Activated naive CD8-positive, alpha-beta T cell treated with anti-CD3 and anti-CD28 coated beads, Interleukin-2, amount 10 ng/mL, durations not matched to agents 7 days and 5 days (primary cell): Measurements from ENCODE around the gene CNN3. TPM values are rescaled to one million over a fixed set of nuclear protein-coding genes. Genes with fewer than 3 reads are reported as not detected.
A peak's percentile ranks its signal among the peaks of the same experiment; 100 is the strongest.
"Not testable (repeated sequence)": the region's sequence is repeated elsewhere in the genome, so short reads cannot be mapped to it uniquely, and the experiment has no call there.

Experiments used
- ATAC-seq: fragments of 150-1000 bp; cut with Tn5 transposase; one replicate; pipeline ENCODE4 v1.10.0; 2021; ENCODE audit warnings: low read depth, moderate library complexity
- POLR2A ChIA-PET: fragments of 350-600 bp; sonication (Branson Sonifier 250); formaldehyde crosslinking; loops from one replicate; lab custom pipeline; 2021; ENCODE audit warnings: antibody characterized with exemption; lab: Charles Lee
- DNase-seq: peaks from one replicate; pipeline ENCODE4 v3.0.0; 2021
- H3K27ac Mint-ChIP-seq: one replicate; pipeline ENCODE4 v1.8.0; 2022; ENCODE audit warnings: mild to moderate bottlenecking, mixed read lengths
- H3K27me3 Mint-ChIP-seq: one replicate; pipeline ENCODE4 v1.8.0; 2022; ENCODE audit warnings: mild to moderate bottlenecking, moderate library complexity, mixed read lengths
- H3K36me3 Mint-ChIP-seq: one replicate; pipeline ENCODE4 v1.8.0; 2021; ENCODE audit warnings: mild to moderate bottlenecking, mixed read lengths
- H3K4me1 Mint-ChIP-seq: one replicate; pipeline ENCODE4 v1.8.0; 2021; ENCODE audit warnings: mixed read lengths
- H3K4me3 Mint-ChIP-seq: one replicate; pipeline ENCODE4 v1.8.0; 2022; ENCODE audit warnings: mild to moderate bottlenecking, moderate library complexity, mixed read lengths
- H3K9me3 Mint-ChIP-seq: one replicate; pipeline ENCODE4 v1.8.0; 2021; ENCODE audit warnings: mixed read lengths
- total RNA-seq, 2 experiments: library from RNA; stranded (reverse); gene quantifications; one replicate each; pipeline ENCODE4 v1.2.3, GENCODE V29; 2021

Gene CNN3
- total RNA-seq, 2 experiments from 2014 or later: 10.7 to 10.8 TPM

DNA sequence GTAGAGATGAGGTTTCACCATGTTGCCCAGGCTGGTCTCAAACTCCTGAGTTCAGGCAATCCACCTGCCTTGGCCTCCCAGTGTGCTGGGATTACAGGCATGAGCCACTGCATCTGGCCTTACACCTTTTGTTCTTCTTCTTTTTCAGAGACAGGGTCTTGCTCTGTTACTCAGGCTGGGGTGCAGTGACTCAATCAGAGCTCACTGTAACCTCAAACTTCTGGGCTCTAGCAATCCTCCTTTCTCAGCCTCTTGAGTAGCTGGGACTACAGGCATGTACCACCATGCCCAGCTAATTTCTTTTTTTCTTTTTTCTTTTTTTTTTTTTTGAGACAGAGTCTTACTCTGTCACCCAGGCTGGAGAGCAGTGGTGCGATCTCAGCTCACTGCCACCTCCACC is 14.6 kb upstream of the CNN3 start:
- H3K36me3 Mint-ChIP-seq, H3K27ac Mint-ChIP-seq, POLR2A ChIA-PET, H3K4me1 Mint-ChIP-seq, H3K9me3 Mint-ChIP-seq, ATAC-seq, H3K4me3 Mint-ChIP-seq, DNase-seq: not testable (repeated sequence)
- H3K27me3 Mint-ChIP-seq: peaks cover 15% of the 10 kb centered on the region

DNA sequence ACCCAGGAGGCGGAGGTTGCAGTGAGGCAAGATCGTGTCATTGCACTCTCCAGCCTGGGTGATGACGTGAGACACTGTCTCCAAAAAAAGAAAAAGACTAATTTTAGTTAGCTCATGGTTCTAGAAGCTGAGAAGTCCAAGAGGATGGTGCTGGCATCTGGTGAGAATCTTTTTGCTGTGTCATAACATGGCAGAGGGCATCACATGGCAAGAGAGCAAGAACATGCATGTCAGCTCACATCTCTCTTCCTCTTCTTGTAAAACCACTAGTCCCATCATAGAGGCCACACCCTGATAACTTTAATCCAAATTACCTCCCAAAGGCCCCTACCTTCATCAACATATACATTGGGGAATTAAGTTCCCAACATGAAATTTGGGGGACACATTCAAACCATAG is 13.8 kb upstream of the CNN3 start:
- H3K9me3 Mint-ChIP-seq: no peaks in the 10 kb centered on the region
- peaks cover 15% of the 10 kb centered on the region for H3K27me3 Mint-ChIP-seq
- no peak for DNase-seq
- POLR2A ChIA-PET: no interaction called here
- H3K36me3 Mint-ChIP-seq: peaks cover 3% of the 10 kb centered on the region
- H3K27ac Mint-ChIP-seq: no peak overlapping the region
- H3K4me3 Mint-ChIP-seq: no peak overlapping the region
- H3K4me1 Mint-ChIP-seq: peaks cover 4% of the 10 kb centered on the region
- ATAC-seq: no peak

DNA sequence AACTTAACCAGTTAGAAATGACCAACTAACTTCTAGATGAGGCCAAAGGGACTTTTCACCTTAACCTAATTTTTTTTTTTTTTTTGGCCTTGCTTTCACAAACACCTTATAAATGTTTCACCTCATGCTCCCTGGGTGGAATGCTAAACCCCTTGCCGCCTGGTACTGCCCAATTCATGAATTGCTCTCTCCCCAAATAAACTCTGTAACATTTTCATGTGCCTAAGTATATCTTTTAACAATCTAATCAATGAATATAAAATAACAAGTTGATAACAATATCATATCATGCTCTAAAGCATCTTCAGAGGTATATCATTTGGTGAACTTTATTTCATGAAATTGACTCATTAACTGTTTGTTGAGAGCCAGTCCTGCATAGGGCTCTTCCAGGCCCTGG is 10.9 kb upstream of the CNN3 start:
- H3K27me3 Mint-ChIP-seq: peaks cover 6% of the 10 kb centered on the region
- no peak for ATAC-seq
- no peak overlapping the region for H3K4me3 Mint-ChIP-seq
- peaks cover 3% of the 10 kb centered on the region for H3K36me3 Mint-ChIP-seq
- POLR2A ChIA-PET: no interaction called here
- no peaks in the 10 kb centered on the region for H3K9me3 Mint-ChIP-seq
- peaks cover 6% of the 10 kb centered on the region for H3K4me1 Mint-ChIP-seq
- no peak overlapping the region for H3K27ac Mint-ChIP-seq
- no peak for DNase-seq

DNA sequence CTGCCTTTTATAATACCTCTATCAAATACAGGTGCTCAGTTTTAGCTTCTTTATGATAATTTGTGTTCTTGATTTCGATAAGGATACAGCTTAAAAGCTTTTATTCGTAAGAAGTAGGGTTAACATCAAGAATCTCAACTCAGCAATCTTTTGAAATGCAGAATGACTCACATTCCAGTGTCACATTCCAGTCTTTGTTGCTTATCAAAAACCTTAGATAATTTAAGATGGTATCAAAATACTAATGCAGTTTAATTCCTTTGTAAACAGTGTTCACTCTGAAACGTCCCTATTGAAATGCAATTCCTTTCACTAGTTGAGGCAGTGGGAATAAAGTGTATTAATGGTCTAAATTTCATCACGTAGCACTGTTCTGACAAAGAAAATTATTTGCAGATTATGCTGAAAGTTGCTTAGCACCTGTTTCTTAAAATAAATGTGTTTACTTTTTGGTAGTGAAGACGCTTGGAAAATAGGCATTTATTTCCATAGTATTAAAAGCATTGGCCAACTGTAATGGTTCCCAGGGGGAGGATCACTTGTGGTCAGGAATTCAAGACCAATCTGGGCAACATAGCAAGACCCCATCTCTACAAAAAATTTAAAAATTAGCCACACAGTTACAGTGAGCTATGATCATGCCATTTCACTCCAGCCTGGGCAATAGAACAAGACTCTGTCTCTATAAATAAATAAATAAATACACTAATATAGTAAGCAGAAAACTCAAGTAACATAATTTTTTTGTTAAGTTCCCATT is 10.1 kb upstream of the CNN3 start:
- POLR2A ChIA-PET: no interaction called here
- peaks cover 6% of the 10 kb centered on the region for H3K27me3 Mint-ChIP-seq
- no peak overlapping the region for H3K4me3 Mint-ChIP-seq
- DNase-seq (no peak), ATAC-seq (no peak)
- peaks cover 3% of the 10 kb centered on the region for H3K36me3 Mint-ChIP-seq
- H3K4me1 Mint-ChIP-seq: peaks cover 6% of the 10 kb centered on the region
- no peaks in the 10 kb centered on the region for H3K9me3 Mint-ChIP-seq
- no peak overlapping the region for H3K27ac Mint-ChIP-seq

DNA sequence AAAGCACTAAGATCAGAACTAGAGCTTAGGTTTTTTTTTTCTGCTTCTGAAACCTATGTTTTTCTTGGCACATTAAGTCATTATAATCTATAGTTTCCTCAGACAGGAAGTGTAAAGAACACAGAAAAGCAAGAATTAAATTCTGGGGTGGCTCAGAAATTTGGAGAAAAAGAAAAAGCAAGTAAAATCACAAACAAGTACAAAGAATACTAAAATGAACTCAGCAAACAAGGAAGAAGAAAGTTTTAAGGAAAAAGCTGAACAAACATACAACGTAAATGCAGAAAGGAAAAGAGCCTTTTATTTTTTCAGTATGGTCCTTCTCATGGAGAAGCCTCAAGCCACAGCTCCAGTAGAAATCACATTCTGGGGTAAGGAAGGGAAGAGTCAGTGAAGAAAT is 8.6 kb upstream of the CNN3 start:
- POLR2A ChIA-PET: no interaction called here
- Mint-ChIP-seq H3K4me3 (no peak overlapping the region), H3K27ac (no peak overlapping the region), H3K27me3 (peaks cover 7% of the 10 kb centered on the region), H3K9me3 (no peaks in the 10 kb centered on the region), H3K36me3 (peaks cover 3% of the 10 kb centered on the region), H3K4me1 (peaks cover 6% of the 10 kb centered on the region)
- DNase-seq (no peak), ATAC-seq (no peak)

DNA sequence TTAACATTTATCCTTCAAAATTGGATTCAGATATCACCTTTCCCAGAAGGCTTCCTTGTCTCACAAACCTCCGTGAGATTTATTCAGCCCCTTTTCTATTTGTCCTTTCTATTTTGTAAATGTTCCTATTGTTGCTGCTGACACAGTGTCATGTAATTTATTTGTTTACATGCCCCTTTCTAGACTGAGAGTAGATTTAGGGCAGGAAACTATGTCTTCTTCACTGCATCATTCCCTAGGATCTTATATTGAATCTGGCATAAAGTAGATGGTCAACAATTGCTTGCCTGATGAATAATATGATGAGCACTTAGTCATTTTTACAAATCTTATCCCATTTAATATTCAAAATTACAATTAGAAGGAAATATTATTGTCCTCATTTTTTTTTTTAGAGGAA is 8.1 kb upstream of the CNN3 start:
- POLR2A ChIA-PET: no interaction called here
- no peaks in the 10 kb centered on the region for H3K9me3 Mint-ChIP-seq
- peaks cover 6% of the 10 kb centered on the region for H3K4me1 Mint-ChIP-seq
- H3K27ac Mint-ChIP-seq: no peak overlapping the region
- DNase-seq (no peak), ATAC-seq (no peak)
- H3K27me3 Mint-ChIP-seq: peaks cover 11% of the 10 kb centered on the region
- H3K4me3 Mint-ChIP-seq: no peak overlapping the region
- peaks cover 3% of the 10 kb centered on the region for H3K36me3 Mint-ChIP-seq

DNA sequence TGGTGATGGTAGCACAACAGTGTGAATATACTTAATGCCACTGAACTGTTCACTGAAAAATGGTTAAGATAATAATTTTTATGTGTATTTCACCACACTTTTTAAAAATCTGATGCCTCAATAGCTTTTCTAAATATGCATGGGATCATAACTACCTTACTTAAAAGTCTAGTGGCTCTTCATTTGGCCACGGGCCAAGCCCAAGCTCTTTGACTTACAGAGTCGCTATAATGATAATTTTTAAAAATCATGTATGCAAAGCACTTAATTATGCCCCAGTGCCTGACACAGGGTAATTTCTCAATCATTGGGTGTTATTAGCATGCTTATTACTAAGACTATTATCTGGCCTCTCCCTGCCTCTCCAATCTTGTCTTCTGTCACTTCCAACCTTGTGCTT is 7.6 kb upstream of the CNN3 start:
- ATAC-seq: no peak
- Mint-ChIP-seq H3K4me1 (peaks cover 6% of the 10 kb centered on the region), H3K27me3 (peaks cover 13% of the 10 kb centered on the region), H3K27ac (no peak overlapping the region), H3K36me3 (peaks cover 3% of the 10 kb centered on the region), H3K9me3 (no peaks in the 10 kb centered on the region), H3K4me3 (no peak overlapping the region)
- no peak for DNase-seq
- POLR2A ChIA-PET: interaction anchor here (0.8 kb wide), 1 partner anchor 29 kb away, joined by 3 read pairs; no protein-coding TSS in a partner anchor

DNA sequence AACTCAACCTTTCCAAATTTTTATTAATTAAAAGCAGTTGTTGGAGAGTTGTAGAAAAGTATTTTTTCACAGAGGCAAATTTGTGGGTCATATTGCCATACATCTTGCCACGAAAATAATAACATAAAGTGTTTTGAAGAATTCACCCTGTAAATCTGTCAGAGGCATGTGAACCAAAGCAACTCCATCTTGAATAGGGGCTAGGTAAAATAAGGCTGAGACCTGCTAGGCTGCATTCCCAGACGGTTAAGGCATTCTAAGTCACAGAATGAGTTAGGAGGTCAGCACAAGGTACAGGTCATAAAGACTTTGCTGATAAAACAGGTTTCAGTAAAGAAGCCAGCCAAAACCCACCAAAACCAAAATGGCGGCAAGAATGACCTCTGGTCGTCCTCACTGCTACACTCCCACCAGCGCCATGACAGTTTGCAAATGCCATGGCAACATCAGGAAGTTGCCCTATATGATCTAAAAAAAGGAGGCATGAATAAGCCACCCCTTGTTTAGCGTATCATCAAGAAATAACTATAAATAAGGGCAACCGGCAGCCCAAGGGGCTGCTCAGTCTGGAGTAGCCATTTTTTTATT is 4.4 kb upstream of the CNN3 start:
- no peak for ATAC-seq
- peaks cover 9% of the 10 kb centered on the region for H3K4me1 Mint-ChIP-seq

DNA sequence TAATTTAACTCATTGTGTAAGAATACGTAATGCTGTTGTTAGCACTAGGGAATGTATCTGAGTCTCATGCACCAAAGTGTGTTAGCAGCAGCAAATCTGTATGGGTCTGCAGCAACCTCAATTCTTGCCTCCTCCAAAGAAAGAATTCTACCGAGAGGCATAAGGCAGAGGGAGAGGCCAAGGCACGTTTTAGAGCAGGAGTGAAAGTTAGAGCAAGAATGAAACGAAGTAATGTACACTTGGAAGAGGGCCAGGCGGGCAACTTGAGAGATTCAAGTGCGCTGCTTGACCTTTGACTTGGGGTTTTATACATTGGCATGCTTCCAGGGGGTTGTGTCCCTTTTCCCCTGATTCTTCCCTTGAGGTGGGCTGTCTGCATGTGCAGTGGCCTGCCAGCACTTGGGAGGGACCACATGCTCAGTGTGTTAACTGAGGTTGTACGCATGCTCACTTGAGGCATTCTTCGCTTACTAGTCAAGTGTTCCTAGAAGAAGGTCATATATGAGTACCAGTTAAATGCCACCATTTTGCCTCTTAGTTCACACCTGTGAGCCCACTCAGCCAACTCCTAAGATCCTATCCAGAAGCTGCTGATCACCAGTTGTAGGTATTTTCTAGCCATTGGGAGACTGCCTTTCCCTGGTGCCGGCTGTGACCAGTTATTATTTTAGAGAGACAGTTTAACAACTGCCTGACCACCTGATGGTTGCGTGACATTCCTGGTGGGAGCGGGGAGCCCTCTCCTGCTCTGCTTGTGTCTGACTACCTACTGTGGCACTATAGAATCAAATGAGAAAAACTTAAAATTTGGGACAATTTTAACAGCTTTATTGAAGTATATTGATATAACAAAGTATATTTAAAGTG is 2.7 kb upstream of the CNN3 start:
- no peak overlapping the region for H3K4me3 Mint-ChIP-seq
- no peaks in the 10 kb centered on the region for H3K36me3 Mint-ChIP-seq
- H3K27me3 Mint-ChIP-seq: peaks cover 32% of the 10 kb centered on the region
- no peaks in the 10 kb centered on the region for H3K9me3 Mint-ChIP-seq
- POLR2A ChIA-PET: no interaction called here
- ATAC-seq: no peak
- no peak overlapping the region for H3K27ac Mint-ChIP-seq
- DNase-seq: no peak
- H3K4me1 Mint-ChIP-seq: peaks cover 14% of the 10 kb centered on the region

More for the DNA sequence above, 4.4 kb upstream of the CNN3 start:
- Mint-ChIP-seq H3K4me3 (no peak overlapping the region), H3K9me3 (no peaks in the 10 kb centered on the region), H3K36me3 (no peaks in the 10 kb centered on the region), H3K27ac (no peak overlapping the region), H3K27me3 (peaks cover 20% of the 10 kb centered on the region)
- POLR2A ChIA-PET: no interaction called here
- no peak for DNase-seq

DNA sequence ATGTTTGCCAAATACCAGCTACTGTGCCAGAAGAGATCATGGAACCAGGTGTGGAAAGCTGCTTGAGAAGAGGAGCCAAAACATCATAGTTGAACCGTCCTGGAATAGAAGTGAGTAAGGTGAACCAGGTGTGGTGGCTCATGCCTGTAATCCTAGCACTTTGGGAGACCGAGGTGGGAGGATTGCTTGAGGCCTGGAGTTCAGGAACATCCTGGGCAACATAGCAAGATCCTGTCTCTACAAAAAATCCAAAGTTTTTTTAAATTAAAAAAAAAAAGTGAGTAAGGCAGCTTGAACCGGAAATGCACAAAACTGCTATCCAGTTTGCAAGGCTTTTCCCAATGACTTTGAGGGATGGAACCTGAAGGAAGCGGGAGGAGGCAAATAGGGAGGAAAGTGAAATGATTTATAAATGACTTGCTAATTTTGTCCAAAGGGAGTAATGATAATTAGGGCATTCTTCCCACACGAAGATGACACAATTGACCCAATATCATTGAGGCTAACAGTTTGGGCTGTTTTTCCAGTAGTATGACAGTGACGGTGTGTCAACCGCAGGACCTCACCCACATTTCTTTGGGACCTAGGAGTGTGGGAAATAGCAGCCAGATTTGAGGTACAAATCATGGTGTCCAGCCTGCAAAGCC is 1.5 kb upstream of the CNN3 start:
- Mint-ChIP-seq H3K27me3 (peaks cover 32% of the 10 kb centered on the region), H3K4me3 (peak overlapping the region; percentile 81), H3K9me3 (no peaks in the 10 kb centered on the region), H3K4me1 (peaks cover 17% of the 10 kb centered on the region), H3K27ac (no peak overlapping the region), H3K36me3 (peaks cover 1% of the 10 kb centered on the region)
- POLR2A ChIA-PET: no interaction called here
- DNase-seq (no peak), ATAC-seq (no peak)

DNA sequence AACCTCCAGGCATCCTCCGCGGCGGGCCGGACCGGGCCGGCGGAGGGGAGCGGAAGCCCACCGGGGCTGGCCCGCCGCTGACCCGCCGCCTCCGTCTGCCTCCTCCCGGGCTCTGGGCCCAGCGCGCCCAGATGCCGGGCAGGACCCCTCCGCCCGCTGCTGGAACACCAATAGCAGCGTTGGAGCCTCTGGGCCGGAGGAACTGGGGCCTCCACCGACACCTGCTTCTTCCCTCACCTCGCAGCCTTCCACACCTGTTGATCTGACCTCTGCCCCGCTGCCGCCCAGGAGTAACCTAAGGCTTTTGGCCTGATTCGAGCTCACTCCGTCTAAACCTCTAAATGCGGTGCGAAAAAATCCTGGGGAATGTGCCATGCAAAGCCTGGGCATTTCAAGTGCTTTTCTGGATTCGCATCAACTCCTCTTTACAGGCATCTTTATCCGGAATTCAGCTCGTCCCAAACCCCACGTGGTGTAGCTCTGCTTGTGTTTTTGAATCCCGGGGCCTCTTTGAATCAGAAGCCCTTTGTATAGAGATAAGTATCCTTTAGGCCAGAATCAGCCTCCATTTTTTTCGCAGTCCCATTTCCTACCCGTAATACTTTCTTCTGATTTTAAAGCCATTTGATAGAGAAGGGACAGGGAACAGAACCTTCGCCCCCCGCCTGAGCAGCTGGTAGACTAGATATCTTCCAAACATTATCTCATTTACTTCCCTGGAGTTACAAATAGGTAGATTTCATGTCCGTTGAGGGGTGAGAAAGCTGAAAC is 680 bp upstream of the CNN3 start:
- H3K4me3 Mint-ChIP-seq: peak overlapping the region; percentile 81
- H3K27ac Mint-ChIP-seq: peak overlapping the region; percentile 4
- H3K9me3 Mint-ChIP-seq: no peaks in the 10 kb centered on the region
- H3K4me1 Mint-ChIP-seq: peaks cover 17% of the 10 kb centered on the region
- ATAC-seq: no peak
- peaks cover 32% of the 10 kb centered on the region for H3K27me3 Mint-ChIP-seq
- no peak for DNase-seq
- POLR2A ChIA-PET: no interaction called here
- peaks cover 1% of the 10 kb centered on the region for H3K36me3 Mint-ChIP-seq

DNA sequence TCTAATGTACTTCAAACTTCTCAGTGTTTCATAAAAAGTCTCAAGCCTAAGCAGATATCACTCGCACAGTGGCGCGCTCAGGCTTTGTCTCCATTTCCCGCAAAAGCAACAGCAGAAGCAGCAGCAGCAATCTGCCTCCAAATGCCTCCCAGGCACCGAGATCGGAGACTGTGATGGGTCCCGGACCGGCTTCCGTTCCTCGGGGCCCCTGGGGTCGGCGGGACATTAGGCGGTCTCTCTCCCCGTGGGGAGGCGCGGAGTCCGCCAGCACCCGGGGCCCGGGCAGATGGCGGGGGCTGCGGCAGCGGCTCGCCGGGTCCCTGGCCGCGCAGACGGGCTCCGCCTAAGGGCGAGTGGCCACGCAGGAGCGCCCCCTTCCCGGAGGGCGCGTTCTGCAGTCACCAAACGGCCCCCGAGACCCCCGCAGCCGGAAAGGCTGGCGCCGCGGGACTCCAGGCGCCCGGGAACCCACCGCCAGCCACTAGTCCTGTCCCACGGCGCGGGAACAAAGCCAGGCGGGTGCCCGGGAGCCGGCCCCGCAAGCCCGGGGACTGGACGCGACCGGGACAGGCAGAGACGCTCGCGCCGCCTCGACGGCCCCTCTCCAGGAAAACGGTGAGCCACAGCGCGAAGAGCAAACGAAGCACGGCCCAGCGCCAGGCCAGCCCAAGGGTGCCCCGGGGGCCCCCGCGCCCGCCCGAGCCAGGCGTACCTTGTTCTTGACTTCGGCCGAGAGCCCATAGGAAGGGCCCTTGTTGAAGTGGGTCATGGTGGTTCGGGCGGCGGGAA is 590 bp downstream of the CNN3 start:
- ATAC-seq: peak; percentile 47
- Mint-ChIP-seq H3K4me1 (peaks cover 17% of the 10 kb centered on the region), H3K9me3 (no peaks in the 10 kb centered on the region), H3K27me3 (peaks cover 32% of the 10 kb centered on the region), H3K36me3 (peaks cover 1% of the 10 kb centered on the region), H3K4me3 (peak overlapping the region; percentile 92), H3K27ac (peak overlapping the region; percentile 30)
- DNase-seq: peak; percentile 65
- POLR2A ChIA-PET: no interaction called here
